HG03135 (cell line): ENCODE results near the gene NFATC3.

Experiments
- ATAC-seq: cut with Tn5 transposase; IDR thresholded peaks from one replicate; pipeline ENCODE4 v1.9.1; 2021; ENCODE audit warnings: mild to moderate bottlenecking, moderate library complexity; ENCODE audit not compliant: unreplicated experiment

Gene NFATC3

GRCh38 chr16:68183046-68183445 is 97.9 kb downstream of the NFATC3 start:
- ATAC-seq = no peak

GRCh38 chr16:68186877-68187276 is 101.7 kb downstream of the NFATC3 start:
- no peak for ATAC-seq

- no peak for ATAC-seq
Observed at GRCh38 chr16:68187505-68187904, 102.3 kb downstream of the NFATC3 start.

GRCh38 chr16:68188170-68188569 is 103.0 kb downstream of the NFATC3 start:
- no peak for ATAC-seq

GRCh38 chr16:68190081-68190480 is 104.9 kb downstream of the NFATC3 start:
- no peak for ATAC-seq

GRCh38 chr16:68190736-68191510 is 105.8 kb downstream of the NFATC3 start:
- ATAC-seq = no peak

- ATAC-seq = no peak
Observed at GRCh38 chr16:68194251-68194650, 109.1 kb downstream of the NFATC3 start.

GRCh38 chr16:68197250-68197649 is 112.1 kb downstream of the NFATC3 start:
- ATAC-seq = no peak

GRCh38 chr16:68200088-68200783 is 115.1 kb downstream of the NFATC3 start:
- no peak for ATAC-seq

GRCh38 chr16:68202091-68202519 is 116.9 kb downstream of the NFATC3 start:
- no peak for ATAC-seq

- no peak for ATAC-seq
Observed at GRCh38 chr16:68206245-68206644, 121.1 kb downstream of the NFATC3 start.

GRCh38 chr16:68214726-68215125 is 129.6 kb downstream of the NFATC3 start:
- no peak for ATAC-seq

- ATAC-seq = no peak
Observed at GRCh38 chr16:68215302-68215701, 130.1 kb downstream of the NFATC3 start.

GRCh38 chr16:68216240-68216639 is 131.1 kb downstream of the NFATC3 start:
- no peak for ATAC-seq

GRCh38 chr16:68217506-68217905 is 132.3 kb downstream of the NFATC3 start:
- ATAC-seq = no peak

GRCh38 chr16:68219725-68220351 is 134.7 kb downstream of the NFATC3 start:
- no peak for ATAC-seq

- no peak for ATAC-seq
Observed at GRCh38 chr16:68223072-68223471, 137.9 kb downstream of the NFATC3 start.

- ATAC-seq = no peak
Observed at GRCh38 chr16:68226116-68226515, 140.9 kb downstream of the NFATC3 start.

- no peak for ATAC-seq
Observed at GRCh38 chr16:68227183-68227793, 142.1 kb downstream of the NFATC3 start.

- ATAC-seq = no peak
Observed at GRCh38 chr16:68227850-68228553, 142.8 kb downstream of the NFATC3 start.

- no peak for ATAC-seq
Observed at GRCh38 chr16:68228652-68229051, 143.5 kb downstream of the NFATC3 start.
